Measurements from ENCODE around the gene PTMA. TPM values are rescaled to one million over a fixed set of nuclear protein-coding genes. Genes with fewer than 3 reads are reported as not detected.

PTMA gene
- total RNA-seq, 1 experiment from 2014 or later: 2,752 TPM

DNA sequence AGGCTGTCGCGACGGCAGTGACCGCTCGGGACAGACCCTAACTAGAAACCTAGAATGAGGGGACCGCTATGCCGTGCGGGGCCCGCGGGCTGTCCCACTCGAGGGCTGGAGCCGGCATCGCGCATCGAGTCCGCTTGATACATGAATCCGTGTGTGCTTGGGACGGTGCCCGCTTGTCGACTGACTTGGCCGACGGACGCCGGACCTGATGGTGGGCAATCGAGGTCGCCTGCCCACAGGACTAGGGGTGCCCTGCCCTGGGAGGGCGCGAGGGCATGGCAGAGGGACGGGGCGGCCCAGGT is 749 bp upstream of the PTMA start:
- intact Hi-C loops (cut with micrococcal nuclease): loop anchor here (1.0 to 5.0 kb wide), 4 partner anchors 27 to 245 kb away; partner anchors contain the start of gene NCL
- peak overlapping the region; percentile 98 for H3K4me2 ChIP-seq (ENCODE audit: low read length)
- peak; percentile 36 for DNase-seq (ENCODE audit: low read depth, low spot score)
- H3K9me3 ChIP-seq (ENCODE audit: control insufficient read depth in 1 of 2, insufficient read depth in 1 of 2, low read depth in 1 of 2, low read length in 2 of 2): no peaks in the 10 kb centered on the region
- ChIA-PET RAD21 (ENCODE audit: low non-redundant PET in 1 of 2, low total read pairs in 2 of 2, uncharacterized antibody in 2 of 2, unreplicated experiment in 2 of 2) (interaction anchor here in 1 of 2 experiments (1.0 kb wide), 1 partner anchor 16 kb away, joined by 3 read pairs; no protein-coding TSS in a partner anchor), CTCF (interaction anchor here (0.9 to 2.5 kb wide), 8 partner anchors 11 to 96 kb away, joined by 4 to 29 read pairs (median 7); no protein-coding TSS in a partner anchor), POLR2A (interaction anchor here (0.8 to 5.5 kb wide), 14 partner anchors 12 to 95 kb away, joined by 3 to 34 read pairs (median 7); no protein-coding TSS in a partner anchor)
- no peaks in the 10 kb centered on the region for H3K9me2 ChIP-seq (ENCODE audit: insufficient read depth)
- H3K4me3 ChIP-seq (replicated peaks in 1 of 2; ENCODE audit: low read depth in 1 of 2, low read length in 2 of 2): peak overlapping the region; percentile 85 to 94
- TF ChIP-seq TCF7L2 (IDR thresholded peaks at IDR 0.05; ENCODE audit: borderline replicate concordance, extremely low read depth, insufficient read depth, insufficient read length) (no peak), ZFX (IDR thresholded peaks at IDR 0.05) (peak; percentile 63), JUND (IDR thresholded peaks at IDR 0.05) (no peak), EZH2 (IDR thresholded peaks at IDR 0.05) (no peak), REST (IDR thresholded peaks at IDR 0.05; ENCODE audit: low read depth) (no peak), FOSL1 (IDR thresholded peaks at IDR 0.05; ENCODE audit: low read depth) (no peak), ZNF274 (IDR thresholded peaks at IDR 0.05; ENCODE audit: low read depth, low read length) (no peak), ZBTB33 (IDR thresholded peaks at IDR 0.05; ENCODE audit: extremely low read depth, insufficient replicate concordance, low read length) (no peak), RAD21 (IDR thresholded peaks at IDR 0.05; ENCODE audit: low read depth) (no peak), EZH2phosphoT487 (IDR thresholded peaks at IDR 0.05; ENCODE audit: borderline replicate concordance) (no peak), MAX (IDR thresholded peaks at IDR 0.05) (no peak), POLR2A (IDR thresholded peaks at IDR 0.05; ENCODE audit: borderline replicate concordance, extremely low read depth, insufficient read depth, insufficient read length) (peak; percentile 33)
- TF ChIP-seq, protein P1, sequence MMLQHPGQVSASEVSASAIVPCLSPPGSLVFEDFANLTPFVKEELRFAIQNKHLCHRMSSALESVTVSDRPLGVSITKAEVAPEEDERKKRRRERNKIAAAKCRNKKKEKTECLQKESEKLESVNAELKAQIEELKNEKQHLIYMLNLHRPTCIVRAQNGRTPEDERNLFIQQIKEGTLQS (IDR thresholded peaks at IDR 0.05): no peak
- ATAC-seq: peak; percentile 7
- H3K36me3 ChIP-seq (ENCODE audit: control insufficient read depth in 1 of 2, insufficient read depth in 2 of 2, low read length in 2 of 2): peaks cover 18 to 38% of the 10 kb centered on the region in 2 experiments
- peaks cover 31% of the 10 kb centered on the region; the same call in 1 of the 2 replicates for H4K20me1 ChIP-seq (ENCODE audit: insufficient read depth)
- peaks cover 20 to 44% of the 10 kb centered on the region in 2 experiments for H3K4me1 ChIP-seq (ENCODE audit: control insufficient read depth in 1 of 2, insufficient read depth in 2 of 2, low read length in 2 of 2)
- BruUV-seq (replicated peaks): no TSS peak
- peak overlapping the region; percentile 99 for H3K27ac ChIP-seq (ENCODE audit: low read depth, low read length)
- H3K79me2 ChIP-seq (ENCODE audit: insufficient read depth, low read length): peaks cover 58% of the 10 kb centered on the region
- no peak overlapping the region for H2AFZ ChIP-seq (ENCODE audit: low read depth, low read length, poor library complexity, severe bottlenecking)
- H3K9ac ChIP-seq (ENCODE audit: low read length): peak overlapping the region; percentile 96
- no peaks in the 10 kb centered on the region for H3K27me3 ChIP-seq (ENCODE audit: insufficient read depth, low read length)
